Loucy (cell line): ENCODE results near the gene POC1A.

Source experiments
- CTCF ChIP-seq: fragments of 200-600 bp; sonication (generic); conservative IDR thresholded peaks from 2 replicates; pipeline ENCODE4 v1.5.1; 2014; ENCODE audit warnings: mild to moderate bottlenecking, antibody characterized with exemption, low read length
- EZH2phosphoT487 ChIP-seq: fragments of 200-600 bp; IDR thresholded peaks from 2 replicates; pipeline ENCODE4 v1.6.1; 2018; ENCODE audit warnings: antibody characterized with exemption, mild to moderate bottlenecking, moderate library complexity, borderline replicate concordance

GRCh38 chr3:52086461-52086860 is 67.8 kb downstream of the POC1A start:
- no peak for TF ChIP-seq CTCF
- TF ChIP-seq EZH2phosphoT487: no peak
